Colonic mucosa (tissue), 4 donors: Measurements from ENCODE around the gene PTPN18. TPM values are rescaled to one million over a fixed set of nuclear protein-coding genes. Genes with fewer than 3 reads are reported as not detected.

Source experiments
- DNase-seq: peaks from one replicate; pipeline ENCODE4 v3.0.0-alpha.2; 2020
- H3K27ac ChIP-seq: fragments of 200-600 bp; one replicate; pipeline ENCODE4 v1.8.0; 2021
- H3K27me3 ChIP-seq: fragments of 200-600 bp; one replicate; pipeline ENCODE4 v1.8.0; 2021
- H3K36me3 ChIP-seq: fragments of 200-600 bp; one replicate; pipeline ENCODE4 v1.8.0; 2021
- H3K4me1 ChIP-seq: fragments of 200-600 bp; one replicate; pipeline ENCODE4 v1.8.0; 2021; ENCODE audit warnings: mild to moderate bottlenecking
- H3K4me3 ChIP-seq: fragments of 200-600 bp; one replicate; pipeline ENCODE4 v1.8.0; 2021
- H3K9ac ChIP-seq, 2 donors: one replicate each; pipeline ENCODE4 v1.7.0; 2013; ENCODE audit warnings: control low read depth in 2 of 2, low read depth in 2 of 2, low read length in 2 of 2
- H3K9me3 ChIP-seq: fragments of 200-600 bp; one replicate; pipeline ENCODE4 v1.8.0; 2021
- intact Hi-C: fragments of 100-400 bp; cut with DNase I; formaldehyde crosslinking; loops from one replicate; pipeline ENCODE4 v1.14.1; 2022
- total RNA-seq, 2 donors: library from RNA; stranded (reverse); fragmentation: NEBNext Ultra II Directional in 1 of 2; extraction: Animal tissue kit (Norgen Biotek cat#: 25700) in 1 of 2; gene quantifications; one replicate each; pipeline ENCODE4 v1.2.1, GENCODE V29; 2021
- TF ChIP-seq, protein P1 (sequence below): fragments of 200-600 bp; IDR thresholded peaks from one replicate; pipeline ENCODE4 v1.8.0; 2022; ENCODE audit warnings: antibody characterized with exemption, mild to moderate bottlenecking
- donor health status: healthy.
- donor health status: DM: no; HTN: no; CAD: no.
- donor health status: DM: no; HTN: no; CAD: no.

The PTPN18 gene
- total RNA-seq, 2 donors from 2014 or later: 85.0 to 160 TPM

DNA sequence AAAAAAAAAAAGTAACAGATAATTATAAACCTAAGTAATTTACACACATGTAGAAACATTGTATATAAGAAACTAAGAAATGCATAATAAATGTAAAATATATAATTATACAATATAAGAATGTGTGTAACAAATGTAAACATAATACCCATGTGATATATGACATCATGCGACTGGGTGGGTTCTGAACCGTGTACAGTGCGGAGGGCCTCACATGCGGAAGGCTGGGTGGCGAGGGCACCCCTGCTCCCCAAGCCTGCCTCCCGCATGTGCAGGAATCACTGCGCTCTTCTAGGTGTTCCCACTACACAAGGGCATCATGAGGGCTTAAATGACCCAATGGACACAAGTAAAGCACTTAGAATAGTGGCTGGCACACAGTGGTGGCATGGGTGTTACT is 2.0 kb downstream of the PTPN18 start:
- H3K27ac ChIP-seq: no peak overlapping the region
- H3K4me1 ChIP-seq: peaks cover 10% of the 10 kb centered on the region
- no peaks in the 10 kb centered on the region for H3K27me3 ChIP-seq
- TF ChIP-seq, protein P1, sequence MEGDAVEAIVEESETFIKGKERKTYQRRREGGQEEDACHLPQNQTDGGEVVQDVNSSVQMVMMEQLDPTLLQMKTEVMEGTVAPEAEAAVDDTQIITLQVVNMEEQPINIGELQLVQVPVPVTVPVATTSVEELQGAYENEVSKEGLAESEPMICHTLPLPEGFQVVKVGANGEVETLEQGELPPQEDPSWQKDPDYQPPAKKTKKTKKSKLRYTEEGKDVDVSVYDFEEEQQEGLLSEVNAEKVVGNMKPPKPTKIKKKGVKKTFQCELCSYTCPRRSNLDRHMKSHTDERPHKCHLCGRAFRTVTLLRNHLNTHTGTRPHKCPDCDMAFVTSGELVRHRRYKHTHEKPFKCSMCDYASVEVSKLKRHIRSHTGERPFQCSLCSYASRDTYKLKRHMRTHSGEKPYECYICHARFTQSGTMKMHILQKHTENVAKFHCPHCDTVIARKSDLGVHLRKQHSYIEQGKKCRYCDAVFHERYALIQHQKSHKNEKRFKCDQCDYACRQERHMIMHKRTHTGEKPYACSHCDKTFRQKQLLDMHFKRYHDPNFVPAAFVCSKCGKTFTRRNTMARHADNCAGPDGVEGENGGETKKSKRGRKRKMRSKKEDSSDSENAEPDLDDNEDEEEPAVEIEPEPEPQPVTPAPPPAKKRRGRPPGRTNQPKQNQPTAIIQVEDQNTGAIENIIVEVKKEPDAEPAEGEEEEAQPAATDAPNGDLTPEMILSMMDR: no peak
- H3K36me3 ChIP-seq: no peaks in the 10 kb centered on the region
- H3K9me3 ChIP-seq: no peaks in the 10 kb centered on the region
- no peak for DNase-seq
- H3K9ac ChIP-seq: no peak overlapping the region
- intact Hi-C loops: no loop called here
- no peak overlapping the region for H3K4me3 ChIP-seq

DNA sequence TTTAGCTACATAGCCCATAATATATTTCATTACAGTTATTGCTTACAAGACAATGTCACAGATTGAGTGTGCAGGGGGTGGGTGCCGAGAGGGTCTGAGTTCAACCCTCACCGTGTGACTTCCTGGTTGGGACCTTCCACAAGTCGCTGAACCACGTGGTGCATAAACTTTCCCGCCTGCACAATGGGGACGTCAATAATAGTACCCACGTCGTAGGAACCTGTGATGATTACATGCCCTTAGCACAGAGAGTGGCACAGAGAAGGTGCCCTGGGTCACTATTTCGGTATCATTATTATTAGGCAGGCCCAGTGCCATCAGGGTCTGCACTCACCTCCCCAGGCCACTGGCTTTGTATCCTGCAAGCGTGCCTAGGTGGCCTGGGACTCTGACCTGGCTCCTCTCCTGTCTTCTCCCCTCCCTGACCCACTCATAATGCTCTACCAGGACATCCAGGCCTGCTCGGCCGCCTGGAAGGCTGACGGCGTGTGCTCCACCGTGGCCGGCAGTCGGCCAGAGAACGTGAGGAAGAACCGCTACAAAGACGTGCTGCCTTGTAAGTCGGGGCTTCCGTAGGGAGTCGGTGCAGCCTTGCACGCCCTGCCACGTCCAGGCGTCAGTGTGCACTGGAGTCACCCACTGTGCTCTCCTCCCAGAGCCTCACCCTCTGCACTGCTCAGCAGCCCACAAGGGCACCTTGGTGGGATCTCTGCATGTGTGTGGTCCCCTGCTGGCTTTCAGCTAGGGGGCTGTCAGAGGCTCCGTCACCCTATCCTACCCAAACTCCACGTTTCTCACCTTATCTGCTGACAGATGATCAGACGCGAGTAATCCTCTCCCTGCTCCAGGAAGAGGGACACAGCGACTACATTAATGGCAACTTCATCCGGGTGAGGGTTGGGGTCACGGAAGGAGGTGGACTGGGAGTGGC is 2.8 kb downstream of the PTPN18 start:
- TF ChIP-seq, protein P1: no peak
- Histone ChIP-seq H3K9me3 (no peaks in the 10 kb centered on the region), H3K27ac (no peak overlapping the region), H3K27me3 (no peaks in the 10 kb centered on the region), H3K4me3 (no peak overlapping the region), H3K4me1 (peaks cover 5% of the 10 kb centered on the region), H3K36me3 (no peaks in the 10 kb centered on the region), H3K9ac (no peak overlapping the region)
- intact Hi-C loops: no loop called here
- DNase-seq: no peak

DNA sequence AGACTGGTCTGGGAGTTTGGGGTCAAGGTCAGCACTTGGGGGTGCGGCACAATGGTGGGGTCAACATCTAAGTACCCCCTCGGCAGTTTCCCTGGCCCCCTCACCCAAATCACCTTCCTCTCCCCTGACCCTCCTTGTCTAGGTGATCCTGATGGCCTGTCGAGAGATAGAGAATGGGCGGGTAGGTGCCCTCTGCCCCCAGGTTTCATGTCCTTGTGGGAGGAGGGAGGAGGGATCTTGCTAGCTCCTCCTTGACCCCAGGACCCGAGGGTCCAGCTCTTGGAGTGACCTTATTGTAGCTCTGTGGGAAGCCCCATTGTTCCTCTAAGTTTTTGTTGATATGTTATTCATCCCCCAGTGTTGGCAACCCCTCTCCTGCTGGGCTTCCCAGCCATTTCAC is 3.6 kb downstream of the PTPN18 start:
- no peak overlapping the region for H3K27ac ChIP-seq
- TF ChIP-seq, protein P1: no peak
- no peak overlapping the region for H3K4me3 ChIP-seq
- peaks cover 5% of the 10 kb centered on the region for H3K4me1 ChIP-seq
- H3K9ac ChIP-seq: no peak overlapping the region
- no peaks in the 10 kb centered on the region for H3K36me3 ChIP-seq
- no peaks in the 10 kb centered on the region for H3K27me3 ChIP-seq
- H3K9me3 ChIP-seq: no peaks in the 10 kb centered on the region
- no peak for DNase-seq
- intact Hi-C loops: no loop called here

DNA sequence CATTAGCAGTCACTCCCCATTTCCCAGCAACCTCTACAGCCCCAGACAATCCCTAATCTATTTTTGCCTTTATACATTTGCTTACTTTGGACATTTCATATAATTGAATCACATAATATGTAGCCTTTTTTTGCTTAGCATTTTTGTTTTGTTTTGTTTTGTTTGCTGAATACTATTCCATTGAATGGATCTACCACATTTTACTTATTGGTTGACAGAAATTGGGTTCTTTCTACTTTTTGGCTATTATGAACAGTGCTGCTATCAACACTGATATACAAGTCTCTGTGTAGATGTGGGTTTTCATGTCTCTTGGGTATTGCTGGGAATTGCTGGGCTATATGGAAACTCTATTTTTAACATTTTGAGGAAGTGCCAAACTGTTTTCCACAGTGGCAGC is 7.6 kb downstream of the PTPN18 start:
- intact Hi-C loops: no loop called here
- Histone ChIP-seq H3K9me3 (no peaks in the 10 kb centered on the region), H3K9ac (no peak overlapping the region), H3K27me3 (no peaks in the 10 kb centered on the region), H3K36me3 (no peaks in the 10 kb centered on the region), H3K4me3 (no peak overlapping the region), H3K27ac (no peak overlapping the region), H3K4me1 (no peaks in the 10 kb centered on the region)
- TF ChIP-seq, protein P1: no peak
- DNase-seq: no peak

DNA sequence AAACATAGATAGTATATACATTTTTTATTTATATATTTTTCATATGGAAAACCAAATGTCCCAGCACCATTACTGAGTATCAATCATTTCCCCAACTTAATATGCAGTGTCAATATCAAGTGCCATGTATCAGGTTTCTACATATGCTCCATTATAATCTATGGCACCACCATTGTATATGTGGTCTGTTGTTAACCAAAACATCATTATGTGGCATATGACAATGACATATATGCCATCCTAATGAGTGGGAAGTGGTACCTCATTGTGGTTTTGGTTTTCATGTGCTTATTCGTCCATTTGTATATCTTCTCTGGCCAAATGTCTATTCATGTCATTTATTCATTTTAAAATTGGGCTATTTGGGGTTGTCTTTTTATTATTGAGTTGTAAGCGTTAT is 9.2 kb downstream of the PTPN18 start:
- Histone ChIP-seq H3K4me1 (no peaks in the 10 kb centered on the region), H3K36me3 (no peaks in the 10 kb centered on the region), H3K9ac (no peak overlapping the region), H3K4me3 (no peak overlapping the region), H3K27ac (no peak overlapping the region), H3K27me3 (no peaks in the 10 kb centered on the region), H3K9me3 (no peaks in the 10 kb centered on the region)
- no peak for DNase-seq
- intact Hi-C loops: no loop called here
- TF ChIP-seq, protein P1: no peak
